Bronchial epithelial cell (primary cell): Measurements from ENCODE around the gene CAPZA1. TPM values are rescaled to one million over a fixed set of nuclear protein-coding genes. Genes with fewer than 3 reads are reported as not detected.

Experiments used
- DNase-seq: peaks from one replicate; pipeline ENCODE4 v3.0.0-alpha.2; 2010; ENCODE audit warnings: low read depth
- FAIRE-seq: peaks from 2 replicates; lab custom pipeline; 2011; peaks lifted over from hg19 to GRCh38; lab: Jason Lieb, UNC
- H3K27me3 ChIP-seq: 2 replicates; pipeline ENCODE4 v1.5.1; 2011; ENCODE audit warnings: low read length; ENCODE audit not compliant: control insufficient read depth, insufficient read depth
- H3K36me3 ChIP-seq: 2 replicates; pipeline ENCODE4 v1.5.1; 2011; ENCODE audit warnings: low read length; ENCODE audit not compliant: control insufficient read depth, insufficient read depth
- H3K4me3 ChIP-seq: 2 replicates; pipeline ENCODE4 v1.5.1; 2011; ENCODE audit warnings: mild to moderate bottlenecking, low read depth, low read length, control low read depth
- total RNA-seq: library from RNA; depleted of rRNA; stranded (reverse); fragments of >200 nt; gene quantifications from 2 replicates; pipeline ENCODE4 v1.2.1, GENCODE V29; 2014
- TF ChIP-seq, protein P1 (sequence below): IDR thresholded peaks from 2 replicates; pipeline ENCODE4 v1.5.1; 2011; ENCODE audit warnings: mild to moderate bottlenecking, moderate library complexity, low read length, control low read depth, inconsistent platforms; ENCODE audit not compliant: insufficient read depth, severe bottlenecking

CAPZA1 gene
- total RNA-seq, 1 donor from 2014 or later, result 265 TPM

DNA sequence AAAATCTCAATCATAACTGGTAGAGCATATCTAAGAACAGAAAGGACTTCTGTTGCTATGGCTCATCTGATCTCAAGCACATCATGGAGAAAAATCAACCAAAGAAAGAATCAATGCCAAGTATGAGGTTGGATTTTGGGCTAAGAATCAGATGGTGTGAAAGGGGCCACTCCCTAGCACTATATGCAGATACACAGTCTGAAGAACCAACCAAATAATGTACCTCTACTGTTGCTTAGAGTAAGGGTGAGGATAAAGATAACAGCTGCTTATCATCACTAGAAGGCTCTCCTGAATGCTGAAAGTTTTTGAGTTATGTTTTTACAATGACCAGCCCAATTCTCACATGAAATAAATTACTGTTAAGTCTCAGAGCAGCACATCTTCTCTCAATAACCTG lies 36.3 kb upstream of the CAPZA1 start:
- Histone ChIP-seq H3K4me3 (no peak overlapping the region), H3K27me3 (no peaks in the 10 kb centered on the region), H3K36me3 (no peaks in the 10 kb centered on the region)
- TF ChIP-seq, protein P1, sequence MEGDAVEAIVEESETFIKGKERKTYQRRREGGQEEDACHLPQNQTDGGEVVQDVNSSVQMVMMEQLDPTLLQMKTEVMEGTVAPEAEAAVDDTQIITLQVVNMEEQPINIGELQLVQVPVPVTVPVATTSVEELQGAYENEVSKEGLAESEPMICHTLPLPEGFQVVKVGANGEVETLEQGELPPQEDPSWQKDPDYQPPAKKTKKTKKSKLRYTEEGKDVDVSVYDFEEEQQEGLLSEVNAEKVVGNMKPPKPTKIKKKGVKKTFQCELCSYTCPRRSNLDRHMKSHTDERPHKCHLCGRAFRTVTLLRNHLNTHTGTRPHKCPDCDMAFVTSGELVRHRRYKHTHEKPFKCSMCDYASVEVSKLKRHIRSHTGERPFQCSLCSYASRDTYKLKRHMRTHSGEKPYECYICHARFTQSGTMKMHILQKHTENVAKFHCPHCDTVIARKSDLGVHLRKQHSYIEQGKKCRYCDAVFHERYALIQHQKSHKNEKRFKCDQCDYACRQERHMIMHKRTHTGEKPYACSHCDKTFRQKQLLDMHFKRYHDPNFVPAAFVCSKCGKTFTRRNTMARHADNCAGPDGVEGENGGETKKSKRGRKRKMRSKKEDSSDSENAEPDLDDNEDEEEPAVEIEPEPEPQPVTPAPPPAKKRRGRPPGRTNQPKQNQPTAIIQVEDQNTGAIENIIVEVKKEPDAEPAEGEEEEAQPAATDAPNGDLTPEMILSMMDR, result no peak
- DNase-seq (no peak), FAIRE-seq (no peak)

DNA sequence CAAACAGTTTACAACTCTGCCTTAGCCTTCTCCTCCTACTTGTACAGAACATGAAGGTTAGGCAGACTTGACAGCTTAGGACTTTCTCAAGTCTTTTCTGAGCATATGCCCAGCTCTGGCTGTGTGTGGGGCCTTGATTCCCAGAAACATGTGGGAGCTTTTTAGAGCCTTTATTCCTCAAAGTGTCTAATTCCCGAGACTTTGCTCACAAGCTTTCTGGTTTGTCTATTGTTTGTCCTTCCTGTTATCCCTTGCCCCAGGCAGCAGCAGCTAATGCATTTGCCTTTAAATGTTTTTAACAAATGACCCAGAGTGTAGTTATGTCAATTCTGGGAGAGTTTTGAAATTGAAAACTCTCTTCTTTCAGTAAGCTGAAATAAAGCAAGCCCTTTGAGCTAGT lies 29.9 kb upstream of the CAPZA1 start:
- FAIRE-seq, result no peak
- no peak overlapping the region for H3K4me3 ChIP-seq
- no peak for DNase-seq
- no peaks in the 10 kb centered on the region for H3K27me3 ChIP-seq
- TF ChIP-seq, protein P1, result no peak
- H3K36me3 ChIP-seq, result peaks cover 5% of the 10 kb centered on the region

DNA sequence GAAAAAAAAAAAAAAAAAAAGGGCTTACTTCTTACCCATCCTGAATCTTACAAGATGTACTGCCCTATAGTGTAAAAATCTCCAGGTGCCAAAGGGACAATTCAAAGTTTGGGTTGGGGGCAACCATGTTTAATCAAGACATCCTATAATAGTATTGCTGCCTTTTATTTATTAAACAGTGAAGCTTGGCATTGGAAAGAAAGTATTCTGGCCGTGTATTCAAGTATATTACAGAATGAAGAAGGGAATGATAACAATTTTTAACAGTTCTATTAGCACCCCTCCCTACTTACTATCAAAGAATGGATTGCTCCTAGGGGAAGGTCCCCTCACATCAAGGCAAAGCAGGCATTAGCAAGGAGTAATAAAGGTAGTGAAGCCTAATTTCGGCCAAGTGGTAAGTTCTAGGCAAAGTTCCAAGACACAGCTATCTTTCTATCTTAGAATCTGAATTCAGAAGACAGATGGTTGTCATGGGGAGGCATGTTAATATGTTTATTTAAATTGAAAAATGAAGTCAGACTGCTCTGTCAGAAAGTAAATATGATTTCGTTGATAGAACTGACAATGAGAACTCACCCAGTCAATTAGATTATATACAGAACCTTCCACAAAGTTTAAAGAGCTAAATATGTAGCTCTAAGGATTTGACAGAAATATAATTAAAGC lies 25.3 kb upstream of the CAPZA1 start:
- peaks cover 7% of the 10 kb centered on the region for H3K36me3 ChIP-seq
- TF ChIP-seq, protein P1, result no peak
- no peak overlapping the region for H3K4me3 ChIP-seq
- DNase-seq (no peak), FAIRE-seq (no peak)
- no peaks in the 10 kb centered on the region for H3K27me3 ChIP-seq

DNA sequence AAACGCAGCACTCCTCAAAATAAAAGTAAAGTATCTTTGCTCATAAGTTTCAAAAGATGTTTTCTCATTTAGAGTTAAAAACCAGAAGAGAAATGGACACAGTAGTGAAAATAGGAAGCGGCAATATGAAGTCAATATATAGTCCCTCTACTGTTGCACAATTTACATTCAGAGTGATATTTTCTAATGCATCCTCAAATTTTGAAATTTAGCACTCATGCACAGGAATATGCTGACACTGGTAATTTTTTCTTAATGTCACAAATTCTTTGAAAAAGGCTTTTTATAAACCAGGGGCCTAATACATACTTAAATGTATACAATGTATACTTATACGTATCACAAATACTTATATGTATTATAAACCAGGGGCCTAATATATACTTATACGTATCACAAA lies 20.2 kb upstream of the CAPZA1 start:
- Histone ChIP-seq H3K4me3 (no peak overlapping the region), H3K27me3 (no peaks in the 10 kb centered on the region), H3K36me3 (peaks cover 2% of the 10 kb centered on the region)
- FAIRE-seq (no peak), DNase-seq (no peak)
- TF ChIP-seq, protein P1, result no peak

DNA sequence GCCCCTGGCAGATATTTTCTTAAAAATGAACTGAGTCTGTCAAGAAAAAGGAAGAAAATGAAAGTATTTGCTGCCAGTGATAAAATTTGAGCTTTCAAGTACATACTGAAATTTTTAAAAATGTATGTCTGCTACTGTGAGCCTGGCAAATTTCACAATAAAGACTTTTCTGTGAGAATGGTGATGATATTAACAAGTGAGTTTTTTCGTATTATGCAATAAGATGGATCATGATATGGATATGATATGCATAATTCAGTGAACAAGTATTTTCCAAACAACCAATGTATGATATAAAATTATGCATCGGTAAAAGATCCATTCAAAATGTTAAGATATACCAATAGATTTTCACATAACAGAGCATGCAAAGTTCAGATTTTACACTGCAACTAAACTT lies 16.6 kb upstream of the CAPZA1 start:
- no peak overlapping the region for H3K4me3 ChIP-seq
- TF ChIP-seq, protein P1, result no peak
- H3K36me3 ChIP-seq, result no peaks in the 10 kb centered on the region
- no peaks in the 10 kb centered on the region for H3K27me3 ChIP-seq
- no peak for FAIRE-seq
- DNase-seq, result no peak

DNA sequence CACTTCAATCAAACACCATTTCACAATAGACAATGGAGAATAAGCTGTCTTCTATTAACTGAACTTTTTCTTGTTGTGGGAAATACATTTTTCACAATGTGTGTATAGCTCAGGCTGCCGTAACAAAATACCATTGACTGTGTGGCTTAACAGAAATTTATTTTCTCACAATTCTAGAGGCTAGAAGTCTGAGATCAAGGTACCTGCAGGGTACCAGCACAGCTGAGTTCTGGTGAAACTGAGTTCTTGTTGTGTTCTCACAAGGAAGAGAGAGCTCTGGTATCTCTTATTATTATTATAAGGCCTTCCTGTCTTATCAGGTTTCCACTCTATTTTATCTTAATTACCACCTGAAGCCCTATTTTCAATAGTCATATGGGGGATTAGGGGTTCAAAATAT lies 16.1 kb upstream of the CAPZA1 start:
- H3K27me3 ChIP-seq, result no peaks in the 10 kb centered on the region
- DNase-seq, result no peak
- H3K36me3 ChIP-seq, result no peaks in the 10 kb centered on the region
- TF ChIP-seq, protein P1, result no peak
- FAIRE-seq, result no peak
- H3K4me3 ChIP-seq, result no peak overlapping the region
